HG03432 (cell line): ENCODE data around the gene GSK3B.

Experiments used
- ATAC-seq: cut with Tn5 transposase; IDR thresholded peaks from one replicate; pipeline ENCODE4 v1.9.1; 2021; ENCODE audit warnings: mild to moderate bottlenecking, moderate library complexity; ENCODE audit not compliant: unreplicated experiment

GSK3B gene

DNA sequence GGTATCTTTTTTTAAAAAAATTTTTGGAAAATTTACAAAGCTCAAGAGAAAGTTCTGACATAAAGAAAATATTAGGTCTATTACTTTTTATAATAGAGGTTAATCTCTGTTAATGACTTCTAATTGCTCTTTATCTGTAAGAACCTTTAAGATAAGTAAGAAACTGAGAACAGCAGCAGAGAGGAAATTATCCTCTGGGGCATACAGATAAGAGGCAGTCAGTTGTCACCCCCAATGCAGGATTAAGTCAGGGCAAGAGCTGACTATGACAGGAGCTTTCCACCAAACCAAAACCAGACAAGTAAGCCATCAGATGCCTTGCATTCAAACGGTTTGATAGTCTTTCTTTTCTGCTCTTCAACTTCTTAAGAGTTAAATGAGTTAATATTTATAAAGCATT, 149.0 kb downstream of the GSK3B start:
- no peak for ATAC-seq

GRCh38 chr3:119944091-119944490, 150.2 kb downstream of the GSK3B start:
- peak; percentile 71 for ATAC-seq

GRCh38 chr3:119939077-119939476, 155.2 kb downstream of the GSK3B start:
- ATAC-seq = no peak

GRCh38 chr3:119937229-119937628, 157.0 kb downstream of the GSK3B start:
- ATAC-seq = peak; percentile 99

GRCh38 chr3:119934249-119934648, 160.0 kb downstream of the GSK3B start:
- no peak for ATAC-seq

- no peak for ATAC-seq
Measured at GRCh38 chr3:119933207-119933606, 161.0 kb downstream of the GSK3B start.

DNA sequence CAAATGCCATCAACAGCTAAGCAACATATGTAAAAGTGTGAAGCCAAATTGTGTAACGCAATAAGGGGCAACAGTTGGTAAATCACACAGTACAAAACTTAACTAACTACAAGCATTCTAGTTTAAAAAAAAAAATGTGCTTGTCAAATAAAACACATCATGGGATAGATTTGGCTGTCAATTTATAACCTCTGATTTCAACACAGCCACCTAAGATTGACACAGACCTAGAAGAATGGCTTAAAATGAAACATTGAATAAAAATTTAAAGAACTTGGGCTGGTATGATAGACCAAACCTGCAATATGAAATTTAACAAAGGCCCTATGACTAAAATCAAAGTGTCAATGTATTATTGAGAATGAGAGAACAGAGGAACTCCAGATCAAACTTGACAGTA, 164.0 kb downstream of the GSK3B start:
- ATAC-seq = no peak

DNA sequence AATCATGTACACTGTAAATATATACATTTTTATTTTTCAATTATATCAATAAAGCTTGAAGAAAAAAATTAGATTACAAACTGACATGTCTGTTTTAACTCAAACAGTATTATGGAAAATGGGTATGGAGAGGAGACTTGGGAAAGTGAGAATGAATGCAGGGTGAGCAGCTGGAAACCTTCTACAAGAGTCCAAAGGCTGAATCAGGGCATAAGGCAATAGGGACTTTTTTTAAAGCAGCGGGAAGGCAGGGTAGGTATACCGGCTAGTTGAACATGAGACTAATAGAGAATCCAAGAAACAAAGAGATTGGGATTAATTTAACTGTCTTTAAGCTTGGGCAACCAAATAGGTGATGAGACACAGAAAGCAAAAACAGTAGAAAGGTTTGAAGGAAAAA, 167.1 kb downstream of the GSK3B start:
- ATAC-seq = no peak

DNA sequence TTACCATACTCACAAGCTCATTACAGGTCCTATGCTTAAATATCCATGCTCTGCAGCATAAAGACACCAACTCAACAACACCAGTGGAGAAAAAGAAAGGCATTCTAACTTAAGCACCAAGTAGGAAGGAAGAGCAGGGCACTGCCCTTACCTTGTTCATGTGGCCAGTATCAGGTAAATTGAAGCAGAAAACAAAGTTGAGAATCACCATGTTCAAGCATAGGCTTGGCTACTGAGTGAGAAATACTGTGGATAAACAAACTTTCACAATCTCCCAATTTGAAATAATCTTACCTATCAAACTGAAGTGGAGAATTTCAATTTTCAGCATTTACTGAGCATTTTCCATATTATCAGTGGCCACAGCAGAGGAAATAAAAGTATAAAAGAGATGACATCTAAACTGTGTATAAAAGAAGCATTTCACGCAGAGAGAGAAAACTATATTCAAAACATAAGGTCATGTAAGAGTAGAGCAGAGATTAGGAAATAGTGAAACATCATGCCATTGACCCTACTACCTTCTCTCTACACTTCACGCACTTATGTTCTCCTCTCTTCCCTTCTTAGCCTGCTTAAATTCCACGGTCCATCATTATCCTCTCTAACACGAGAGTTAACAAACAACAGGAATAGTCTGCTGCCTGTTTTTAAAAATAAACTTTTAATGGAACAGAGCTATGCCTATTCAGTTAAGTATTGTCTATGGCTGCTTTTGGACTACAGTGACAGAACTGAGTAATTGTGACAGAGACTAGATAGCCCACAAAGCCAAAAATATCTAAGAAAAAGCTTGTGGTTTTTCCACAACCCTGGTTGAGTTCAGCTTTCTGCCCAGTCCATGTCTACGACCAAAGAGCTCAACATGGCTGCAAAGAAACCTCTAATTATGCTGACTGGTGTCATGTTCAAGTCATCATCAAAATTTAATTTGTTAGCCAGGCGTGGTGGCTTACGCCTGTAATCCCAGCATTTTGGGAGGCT, 169.8 kb downstream of the GSK3B start:
- ATAC-seq = no peak

GRCh38 chr3:119918992-119919933, 175.0 kb downstream of the GSK3B start:
- ATAC-seq = no peak

DNA sequence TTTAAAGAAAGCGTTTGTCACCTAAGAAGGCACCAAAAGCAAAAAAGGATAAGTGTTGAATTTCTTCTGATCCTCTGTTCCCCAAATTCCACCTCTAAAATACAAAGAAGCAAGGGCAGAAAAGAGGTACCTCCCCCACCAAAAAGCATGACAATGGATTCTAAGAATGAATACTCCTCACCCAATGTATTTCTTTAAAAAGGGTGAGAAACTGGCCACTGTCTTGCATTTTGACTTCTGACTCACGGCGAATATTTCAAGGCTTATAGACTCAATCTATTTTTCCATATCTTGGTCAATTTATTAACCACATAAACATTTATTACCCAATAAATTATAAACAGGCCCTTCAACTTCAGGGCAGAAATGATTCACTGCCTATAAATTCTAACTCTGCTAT, 181.2 kb downstream of the GSK3B start:
- no peak for ATAC-seq

DNA sequence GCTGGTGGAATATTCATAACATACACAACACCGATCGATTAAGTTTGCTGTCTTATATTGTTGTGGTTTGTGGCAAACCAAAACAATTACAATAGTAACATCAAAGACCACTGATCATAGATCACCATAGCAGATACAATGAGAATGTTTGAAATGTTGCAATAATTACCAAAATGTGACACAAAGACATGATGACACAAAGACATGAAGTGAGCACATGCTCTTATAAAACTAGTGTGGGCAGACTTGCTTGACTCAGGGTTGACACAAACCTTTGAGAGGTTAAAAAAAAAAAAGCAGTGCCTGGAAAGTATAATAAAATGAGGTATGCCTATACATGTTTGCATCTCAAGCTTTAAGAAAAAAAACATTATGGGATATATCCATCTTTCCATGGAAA, 182.0 kb downstream of the GSK3B start:
- peak; percentile 32 for ATAC-seq

DNA sequence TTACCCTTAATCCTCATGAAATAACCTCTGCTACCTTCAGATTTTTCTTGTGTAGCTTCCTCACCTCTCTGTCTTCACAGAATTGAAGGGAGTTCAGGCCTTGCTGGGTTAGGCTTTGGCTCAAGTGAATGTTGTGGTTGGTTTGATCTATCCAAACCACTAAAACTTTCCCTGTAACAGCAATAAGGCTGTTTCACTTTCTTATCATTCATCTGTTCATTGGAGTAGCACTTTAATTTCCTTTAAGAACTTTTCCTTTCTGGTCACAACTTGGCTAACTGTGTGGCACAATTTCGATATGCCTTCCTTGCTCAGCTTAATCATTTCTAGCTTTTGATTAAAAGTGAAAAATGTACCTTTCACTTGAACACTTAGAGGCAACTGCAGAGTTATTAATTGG, 182.5 kb downstream of the GSK3B start:
- ATAC-seq = peak; percentile 75

GRCh38 chr3:119902061-119902460, 192.2 kb downstream of the GSK3B start:
- ATAC-seq = no peak

- no peak for ATAC-seq
Measured at GRCh38 chr3:119901148-119901547, 193.1 kb downstream of the GSK3B start.

DNA sequence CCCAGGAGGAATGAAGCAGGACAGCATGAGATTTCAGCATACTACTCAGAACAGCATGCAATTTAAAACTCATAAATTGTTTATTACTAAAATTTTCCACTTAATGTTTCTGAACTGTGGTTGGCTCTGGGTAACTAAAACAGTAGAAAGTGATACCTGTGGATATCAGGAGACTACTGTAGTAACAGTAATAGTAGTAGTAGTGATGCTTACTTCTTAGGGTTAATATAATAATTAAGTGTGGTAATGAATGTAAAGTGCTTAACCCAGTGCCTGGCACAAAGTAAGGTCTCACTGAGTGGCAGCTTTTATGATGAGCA, 195.1 kb downstream of the GSK3B start:
- no peak for ATAC-seq

- no peak for ATAC-seq
Measured at GRCh38 chr3:119898478-119899191, 195.6 kb downstream of the GSK3B start.

DNA sequence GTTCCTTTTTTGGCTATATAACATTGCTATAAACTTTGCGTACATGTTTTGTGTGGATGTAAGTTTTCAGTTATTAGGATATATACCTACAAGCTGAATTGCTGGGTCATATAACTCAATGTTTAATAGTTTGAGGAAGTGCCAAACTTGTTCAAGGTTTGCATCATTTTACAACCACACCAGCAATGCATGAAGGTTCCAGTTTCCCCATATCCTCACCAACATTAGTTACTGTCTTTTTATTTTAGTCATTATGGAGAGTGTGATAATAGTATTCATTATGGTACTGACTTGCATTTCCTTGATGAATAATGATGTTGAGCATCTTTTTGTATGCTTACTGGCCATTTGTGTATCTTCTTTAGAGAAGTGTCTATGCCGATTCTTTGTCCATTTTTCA, 200.1 kb downstream of the GSK3B start:
- no peak for ATAC-seq

DNA sequence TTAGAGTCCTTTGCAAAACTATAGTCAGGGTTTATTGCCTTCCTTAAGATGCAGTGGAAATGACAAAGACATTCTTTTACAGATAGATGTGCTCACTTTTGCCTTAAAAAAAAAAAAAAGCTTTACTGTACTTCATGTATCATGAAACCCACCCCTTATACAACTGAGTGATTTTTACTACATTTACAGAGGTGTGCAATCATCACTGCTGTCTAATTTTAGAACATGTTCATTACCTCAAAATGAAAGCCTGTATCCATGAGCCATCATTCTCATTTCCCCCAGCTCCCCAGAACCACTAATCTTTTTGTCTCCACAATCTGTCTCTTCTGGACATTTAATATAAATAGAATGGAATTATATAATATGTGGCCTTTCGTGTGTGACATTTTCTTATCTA, 200.5 kb downstream of the GSK3B start:
- no peak for ATAC-seq

GRCh38 chr3:119891944-119892721, 202.1 kb downstream of the GSK3B start:
- peak; percentile 65 for ATAC-seq
